DMS153 (cell line): ENCODE results near the gene RAB11FIP4.

Experiments used
- DNase-seq: peaks from one replicate; lab custom pipeline; 2025; lab: John Stamatoyannopoulos, UW

RAB11FIP4 gene

DNA sequence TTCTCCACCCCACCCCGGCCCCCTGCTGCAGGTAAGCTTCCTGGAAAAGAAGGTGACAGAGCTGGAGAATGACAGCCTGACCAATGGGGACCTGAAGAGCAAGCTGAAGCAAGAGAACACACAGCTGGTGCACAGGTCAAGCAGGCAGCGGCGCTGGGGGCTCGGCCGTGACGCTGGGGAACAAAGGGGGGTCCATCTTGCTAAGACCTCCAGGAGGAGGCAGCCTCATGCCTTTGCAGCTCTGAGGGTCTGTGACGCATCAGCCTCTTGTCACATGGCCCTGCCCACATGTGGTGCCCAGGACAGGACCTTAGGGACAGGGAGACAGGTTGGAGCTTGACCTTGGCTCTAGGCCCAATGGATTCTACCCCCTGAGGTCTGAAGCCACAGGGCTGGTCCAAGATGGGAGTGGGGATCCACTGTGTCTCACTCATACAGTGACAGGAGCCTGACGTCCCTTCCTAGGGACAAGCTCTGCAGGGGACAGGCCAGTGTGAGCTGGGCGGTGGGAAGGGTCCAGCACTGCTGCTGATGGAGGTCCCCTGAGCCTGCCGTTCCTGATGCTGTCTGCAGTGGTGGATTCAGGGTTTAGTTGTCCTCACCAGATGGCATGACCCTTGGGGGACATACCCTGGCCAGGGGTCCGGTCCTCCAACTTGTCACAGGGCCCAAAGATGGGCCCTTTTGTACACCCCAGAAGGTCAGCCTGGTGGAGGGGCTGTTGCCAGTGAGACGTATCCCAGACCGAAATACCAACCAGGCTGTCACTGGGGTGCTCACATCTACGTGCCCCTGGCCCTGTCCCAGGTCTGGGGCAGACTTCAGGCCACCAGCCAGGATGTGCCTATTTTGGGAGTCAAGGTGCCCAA lies 132.6 kb downstream of the RAB11FIP4 start:
- no peak for DNase-seq

DNA sequence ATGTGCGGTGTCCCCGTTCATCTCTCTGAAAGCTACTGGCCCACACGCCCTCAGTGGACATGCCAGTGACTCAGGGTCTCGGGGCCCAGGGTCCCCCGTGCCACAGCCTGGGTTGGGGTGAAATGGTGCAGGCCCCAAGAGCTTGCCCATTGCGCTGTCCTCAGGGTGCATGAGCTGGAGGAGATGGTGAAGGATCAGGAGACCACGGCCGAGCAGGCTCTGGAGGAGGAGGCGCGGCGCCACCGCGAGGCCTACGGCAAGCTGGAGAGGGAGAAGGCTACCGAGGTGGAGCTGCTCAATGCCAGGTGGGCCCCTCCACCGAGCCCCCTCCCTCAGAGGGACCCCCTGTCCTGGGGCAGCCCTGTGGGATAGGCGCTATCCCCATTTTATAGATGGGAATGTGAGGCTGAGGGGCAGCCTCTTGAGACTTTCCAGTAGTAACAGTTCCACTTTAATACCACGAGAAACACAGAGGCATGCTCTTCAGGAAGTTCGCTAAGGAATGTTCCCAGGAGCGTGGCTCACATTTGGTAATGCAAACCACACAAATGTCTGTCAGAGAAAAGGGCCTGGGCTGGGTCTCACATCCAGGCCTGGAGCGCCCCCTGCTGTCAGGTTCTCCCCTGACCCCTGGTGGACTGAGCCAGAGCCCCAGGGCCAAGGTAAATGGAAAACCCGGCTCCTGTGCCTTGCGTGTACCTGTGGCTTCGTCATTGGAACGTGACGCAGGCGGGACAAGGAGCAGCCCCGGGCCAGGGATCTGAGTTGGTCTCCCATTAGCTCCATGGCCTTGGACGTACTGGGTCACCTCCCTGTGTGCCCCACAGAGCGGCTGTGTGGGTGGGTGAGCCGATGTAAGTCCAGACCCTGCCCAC lies 133.7 kb downstream of the RAB11FIP4 start:
- DNase-seq, result no peak

DNA sequence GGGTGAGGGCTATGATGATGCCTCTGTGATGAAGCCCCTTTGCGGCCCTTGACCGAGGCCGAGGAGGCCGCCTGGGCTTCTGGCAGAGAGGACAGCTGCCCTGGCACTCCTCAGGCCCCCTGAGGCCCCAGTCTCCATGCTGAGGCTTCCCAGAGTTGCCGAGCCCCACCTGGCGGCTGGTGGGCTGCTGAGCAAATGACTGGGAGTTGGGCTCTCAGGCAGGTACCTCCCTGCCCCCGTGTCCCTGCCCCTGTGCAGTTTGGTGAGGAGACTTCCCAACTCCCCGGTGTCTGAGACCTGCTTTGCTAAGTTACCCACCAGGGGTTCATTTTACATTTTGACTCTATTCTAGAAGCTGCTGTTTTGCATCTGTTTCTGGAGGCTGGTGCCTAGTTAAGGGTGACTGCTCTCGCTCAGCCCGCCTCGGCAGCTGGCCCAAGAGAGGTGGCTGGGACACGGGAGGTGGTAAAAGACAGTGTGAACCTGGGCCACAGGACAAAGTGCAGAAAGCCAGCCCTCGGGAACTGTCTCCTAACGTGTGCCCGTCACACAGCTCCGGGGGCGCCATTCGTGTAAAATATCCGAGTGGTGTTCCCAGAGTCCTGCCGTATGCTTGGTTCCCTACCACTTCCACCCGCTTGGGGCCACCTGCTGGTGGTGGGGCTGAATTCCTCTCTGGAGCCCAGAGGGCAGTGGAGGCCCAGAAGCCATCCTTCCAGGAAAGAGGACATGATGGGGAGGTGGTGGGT lies 134.5 kb downstream of the RAB11FIP4 start:
- DNase-seq, result no peak

- DNase-seq, result no peak
Measured at GRCh38 chr17:31527606-31528005, 136.1 kb downstream of the RAB11FIP4 start.

GRCh38 chr17:31528291-31528874 lies 136.9 kb downstream of the RAB11FIP4 start:
- no peak for DNase-seq

GRCh38 chr17:31529841-31530251 lies 138.4 kb downstream of the RAB11FIP4 start:
- no peak for DNase-seq

DNA sequence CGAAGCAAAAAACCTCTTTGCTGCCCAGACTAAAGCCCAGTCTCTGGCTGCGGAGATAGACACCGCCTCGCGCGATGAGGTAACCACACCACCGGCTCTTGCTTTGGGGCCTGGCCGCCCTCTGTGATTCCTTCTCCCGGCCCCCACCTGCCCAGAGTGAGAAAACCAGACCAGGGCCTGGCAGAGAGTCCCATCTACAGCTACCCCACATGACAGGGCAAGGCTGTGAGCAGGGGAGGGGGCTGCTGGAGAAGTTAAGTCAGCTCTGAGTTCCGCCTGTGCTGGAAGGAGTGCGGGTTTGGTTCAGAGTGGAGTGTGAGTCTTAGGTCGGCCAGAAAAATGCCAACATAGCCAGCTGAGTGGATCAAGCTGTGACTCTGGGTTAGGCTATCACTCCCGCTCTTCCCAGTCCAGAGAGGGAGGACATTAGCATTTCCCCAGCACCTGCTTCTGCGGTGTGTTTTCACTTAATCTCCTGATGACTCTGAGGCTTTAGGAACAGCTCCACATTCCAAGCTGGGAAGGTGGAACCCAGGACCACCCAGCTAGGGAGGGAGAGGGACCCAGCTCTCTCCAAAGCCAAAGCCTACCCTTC lies 139.0 kb downstream of the RAB11FIP4 start:
- DNase-seq, result no peak

- DNase-seq, result no peak
Measured at GRCh38 chr17:31531336-31531980, 140.0 kb downstream of the RAB11FIP4 start.

DNA sequence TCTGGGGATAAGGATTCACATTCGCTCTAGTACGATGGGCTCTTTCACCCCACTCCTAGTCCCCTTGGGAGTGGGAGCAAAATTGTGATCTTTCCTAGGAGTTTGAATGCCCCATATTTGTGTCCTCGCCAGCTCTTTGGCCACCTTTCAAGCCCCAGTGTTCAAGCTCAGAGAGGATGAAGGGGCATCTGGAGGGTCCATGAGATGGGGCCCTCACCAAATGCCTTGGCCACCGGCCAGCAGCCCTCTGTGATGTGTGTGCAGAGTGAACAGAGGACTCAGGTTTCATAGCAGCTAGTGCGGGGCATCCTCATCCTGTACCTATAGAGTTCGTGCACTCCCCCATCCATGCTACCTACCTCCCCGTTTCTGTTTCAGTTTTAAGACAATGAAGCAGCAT lies 140.6 kb downstream of the RAB11FIP4 start:
- DNase-seq, result no peak

DNA sequence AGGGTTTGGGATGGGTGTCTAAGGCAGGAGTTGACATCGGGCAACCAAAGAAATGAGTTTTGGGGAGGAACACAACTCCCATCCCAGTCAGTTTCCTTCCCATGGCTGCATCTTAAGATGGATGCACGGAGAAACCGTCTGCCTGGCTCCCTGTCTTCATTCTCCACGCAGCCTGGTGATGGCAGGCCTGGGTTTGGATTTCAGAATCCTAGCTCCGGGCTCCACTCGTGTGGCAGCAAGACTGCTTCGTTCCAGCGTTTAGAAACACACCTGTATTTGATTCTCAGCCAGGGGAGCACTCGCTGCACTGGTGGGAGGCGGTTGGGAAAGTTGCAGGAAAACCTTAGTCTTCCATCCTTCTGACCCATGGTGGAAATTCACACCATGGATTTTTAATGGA lies 141.1 kb downstream of the RAB11FIP4 start:
- DNase-seq, result no peak

DNA sequence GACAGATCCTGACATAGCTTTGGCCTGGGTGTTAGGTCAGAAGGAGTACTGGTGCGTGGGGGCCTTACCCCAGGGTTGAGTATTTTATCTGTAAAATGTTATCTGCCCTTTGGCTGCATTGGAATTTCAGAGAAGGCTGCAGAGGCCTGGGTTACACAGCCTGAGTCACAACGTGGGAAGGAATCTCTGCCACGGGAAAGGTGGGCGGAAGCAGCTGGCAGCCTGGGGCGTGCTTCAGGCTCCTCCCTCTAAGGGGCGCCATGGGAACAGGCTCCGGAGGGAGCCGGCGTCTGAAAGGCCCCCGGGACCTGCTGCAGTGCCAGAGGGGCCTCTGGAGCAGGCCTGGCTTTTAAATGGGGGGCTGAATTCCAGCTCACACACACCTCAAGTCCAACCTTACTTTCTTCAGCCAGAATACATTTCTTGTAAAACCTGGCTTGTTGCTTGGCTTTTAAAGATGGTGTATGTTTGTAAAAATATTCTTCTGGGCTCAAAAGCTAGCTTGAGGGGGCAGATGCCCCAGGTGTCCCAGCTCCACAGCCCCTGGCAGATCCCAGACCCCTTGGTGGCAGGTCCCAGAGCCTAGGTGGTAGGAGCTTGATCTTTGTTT lies 142.2 kb downstream of the RAB11FIP4 start:
- DNase-seq, result no peak

GRCh38 chr17:31534223-31534888 lies 142.9 kb downstream of the RAB11FIP4 start:
- DNase-seq, result no peak

GRCh38 chr17:31535581-31535981 lies 144.1 kb downstream of the RAB11FIP4 start:
- no peak for DNase-seq

- no peak for DNase-seq
Measured at GRCh38 chr17:31536451-31536850, 145.0 kb downstream of the RAB11FIP4 start.

- no peak for DNase-seq
Measured at GRCh38 chr17:31537565-31538011, 146.1 kb downstream of the RAB11FIP4 start.

DNA sequence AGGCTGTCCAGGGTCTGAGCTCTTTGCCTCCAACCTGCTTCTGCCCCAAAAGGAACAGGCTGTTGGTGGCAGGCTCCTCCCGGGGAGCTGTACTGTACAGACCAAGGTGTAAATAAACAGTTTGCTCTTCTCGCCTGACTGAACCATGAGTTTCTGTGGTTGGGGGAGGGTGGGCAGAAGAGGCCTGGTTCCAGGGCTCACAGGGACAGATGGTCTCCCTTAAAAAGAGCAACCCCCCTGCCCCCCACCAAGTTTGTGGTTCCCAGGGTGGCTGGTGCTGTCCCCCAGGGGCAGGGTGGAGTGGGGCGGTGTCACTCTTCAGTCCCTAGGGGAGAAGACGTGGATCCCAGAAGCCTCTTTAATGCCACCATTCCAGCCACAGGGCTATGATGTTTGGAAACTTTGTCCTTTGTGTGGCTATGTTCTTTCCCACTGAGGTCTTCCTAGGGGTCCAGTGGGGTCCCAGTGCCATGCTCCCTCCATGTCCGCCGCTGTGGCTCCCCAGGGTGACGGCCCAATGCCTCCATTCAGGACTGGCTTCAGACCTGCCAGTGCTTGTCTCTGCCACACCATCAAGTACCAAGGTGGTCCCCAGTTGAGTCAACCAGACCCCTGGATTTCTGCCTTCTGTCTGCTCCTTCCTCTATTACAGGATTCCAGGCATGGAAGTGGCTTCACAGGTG lies 146.7 kb downstream of the RAB11FIP4 start:
- DNase-seq, result no peak

DNA sequence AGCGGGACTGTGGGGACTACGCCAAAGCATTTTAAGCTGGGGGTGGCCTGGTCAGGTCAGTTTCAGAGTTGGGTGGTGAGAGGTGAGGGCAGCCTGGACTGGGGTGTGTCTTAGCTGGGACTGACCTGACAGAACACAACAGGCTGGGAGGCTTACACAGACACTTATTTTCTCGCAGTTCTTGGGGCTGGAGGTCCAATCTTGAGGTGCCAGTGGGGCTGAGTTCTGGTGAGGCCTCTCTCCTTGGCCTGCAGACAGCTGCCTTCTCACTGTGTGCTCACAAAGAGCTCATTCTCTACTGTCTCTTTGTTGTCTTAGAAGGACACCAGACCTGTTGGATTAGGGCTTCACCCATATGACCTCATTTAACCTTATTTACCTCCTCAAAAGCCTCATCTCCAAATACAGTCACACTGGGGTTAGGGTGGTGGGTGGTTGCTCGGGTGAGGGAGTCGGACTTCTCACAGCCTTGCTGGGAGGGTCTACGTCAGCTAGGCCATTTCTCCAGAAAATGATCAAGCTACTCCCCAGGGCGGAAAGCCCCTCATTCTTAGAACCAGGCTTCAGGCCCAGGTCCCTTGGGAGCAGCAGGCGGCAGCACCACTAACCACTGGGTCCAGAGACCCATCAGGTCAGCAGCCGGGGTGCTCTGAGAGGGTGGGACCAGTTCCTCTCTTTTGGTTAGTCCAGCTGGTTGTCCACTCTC lies 149.3 kb downstream of the RAB11FIP4 start:
- no peak for DNase-seq

- DNase-seq, result no peak
Measured at GRCh38 chr17:31541559-31541958, 150.1 kb downstream of the RAB11FIP4 start.

DNA sequence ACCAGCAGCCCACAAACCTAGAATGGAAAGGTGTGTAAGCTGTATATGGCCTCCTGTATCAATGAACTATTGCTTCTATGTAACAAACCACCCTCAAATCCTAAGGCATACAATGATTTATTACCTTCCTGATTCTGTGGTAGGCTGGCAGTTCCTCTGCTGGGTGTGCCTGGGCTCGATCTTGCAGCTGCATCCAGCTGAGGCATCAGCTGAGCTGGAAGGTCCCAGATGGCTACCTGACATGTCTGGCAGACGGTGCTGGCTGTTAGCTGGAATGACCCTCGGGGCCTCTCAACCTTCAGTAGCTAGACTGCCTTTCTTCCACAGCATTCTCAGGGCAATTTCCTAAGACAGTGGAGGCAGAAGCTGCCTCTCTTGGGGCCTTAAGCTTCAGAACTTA lies 152.7 kb downstream of the RAB11FIP4 start:
- no peak for DNase-seq
